HS-27A (cell line): ENCODE results near the gene COL21A1.
A peak's percentile ranks its signal among the peaks of the same experiment; 100 is the strongest.
"Not testable (repeated sequence)": the region's sequence is repeated elsewhere in the genome, so short reads cannot be mapped to it uniquely, and the experiment has no call there.

Source experiments
- DNase-seq: peaks from one replicate; pipeline ENCODE4 v3.0.0-alpha.2; 2012; ENCODE audit warnings: low read depth, missing footprints

COL21A1 gene

DNA sequence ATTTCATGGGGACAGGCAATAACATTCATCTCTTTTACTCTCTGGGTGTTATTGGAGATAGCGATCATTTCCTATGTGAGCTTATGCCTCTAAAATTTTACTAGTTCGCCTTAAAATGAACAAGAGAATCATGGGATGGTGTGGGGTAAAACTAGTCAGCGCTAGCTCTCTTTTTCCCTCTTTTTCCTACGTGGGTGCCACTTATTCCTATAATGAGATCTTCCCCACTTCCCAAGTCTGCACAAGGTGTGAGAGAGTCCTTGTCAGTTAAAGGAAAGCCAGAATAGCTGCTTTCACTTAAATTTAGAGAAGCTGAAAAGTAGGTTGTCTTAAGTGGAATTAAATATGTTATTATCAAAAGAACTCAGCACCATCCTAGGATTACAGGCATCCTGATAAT is 198.8 kb downstream of the COL21A1 start:
- no peak for DNase-seq

DNA sequence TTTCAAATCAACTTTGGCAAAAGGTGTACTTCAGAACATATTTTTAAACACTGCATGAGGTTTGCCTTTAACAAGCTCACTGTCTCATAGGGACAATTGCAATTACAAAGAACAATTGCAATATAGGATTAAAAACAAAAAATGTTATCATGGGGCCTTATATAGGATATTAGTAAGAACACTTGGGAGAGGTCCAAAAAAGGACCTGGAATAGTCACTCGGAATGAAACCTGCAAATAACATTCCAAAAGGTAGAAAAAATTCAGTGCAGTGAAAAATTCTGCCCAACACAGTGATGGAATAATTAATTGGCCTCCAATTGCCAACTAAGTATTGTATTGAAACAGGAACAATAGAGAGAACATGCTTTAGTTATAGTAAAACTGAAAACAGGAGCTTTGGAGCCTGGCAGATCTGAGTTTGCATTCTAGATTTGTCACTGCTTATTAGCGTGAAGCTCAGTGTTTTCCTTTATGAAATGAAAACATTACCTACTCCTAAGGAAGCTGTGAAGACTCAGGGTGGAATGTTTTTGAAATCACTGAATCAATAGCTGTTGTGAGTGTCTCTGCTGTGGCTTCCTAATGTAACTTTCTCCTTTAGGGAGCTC is 199.3 kb downstream of the COL21A1 start:
- DNase-seq, result no peak

DNA sequence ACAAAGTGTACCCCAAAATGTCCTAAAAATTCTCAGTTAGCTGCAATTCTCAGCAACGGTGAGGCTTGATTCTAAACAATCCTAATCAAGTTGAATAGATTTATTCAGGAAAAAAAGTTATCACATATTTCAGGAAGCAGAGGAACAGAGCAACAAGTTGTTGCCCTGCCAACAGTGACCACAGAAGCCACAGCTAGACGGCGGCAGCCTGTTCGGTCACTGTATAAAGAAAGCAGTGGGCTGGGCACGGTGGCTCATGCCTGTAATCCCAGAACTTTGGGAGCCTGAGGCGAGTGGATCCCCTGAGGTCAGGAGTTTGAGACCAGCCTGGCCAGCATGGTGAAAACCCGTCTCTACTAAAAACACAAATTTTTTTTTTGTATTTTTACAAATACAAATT is 200.8 kb downstream of the COL21A1 start:
- peak; percentile 1 for DNase-seq

DNA sequence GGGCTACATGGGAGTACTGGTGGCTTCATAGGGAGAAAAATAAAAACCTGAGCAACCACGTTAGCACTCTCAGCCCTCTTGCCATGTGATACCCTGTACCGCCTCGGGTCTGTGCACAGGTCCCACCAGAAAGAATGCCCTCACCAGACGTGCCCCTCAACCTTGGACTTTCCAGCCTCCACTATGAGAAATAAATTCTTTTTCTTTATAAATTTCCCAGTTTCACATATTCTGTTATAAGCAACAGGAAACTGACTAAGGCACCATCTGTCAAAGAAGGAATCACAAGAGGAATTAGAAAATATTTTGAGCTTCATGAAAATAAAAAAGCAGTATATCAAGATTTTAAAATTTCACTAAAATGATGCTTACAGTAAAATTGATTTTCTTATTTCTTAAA is 203.6 kb downstream of the COL21A1 start:
- no peak for DNase-seq

GRCh38 chr6:56043076-56043475 is 204.3 kb downstream of the COL21A1 start:
- no peak for DNase-seq

DNA sequence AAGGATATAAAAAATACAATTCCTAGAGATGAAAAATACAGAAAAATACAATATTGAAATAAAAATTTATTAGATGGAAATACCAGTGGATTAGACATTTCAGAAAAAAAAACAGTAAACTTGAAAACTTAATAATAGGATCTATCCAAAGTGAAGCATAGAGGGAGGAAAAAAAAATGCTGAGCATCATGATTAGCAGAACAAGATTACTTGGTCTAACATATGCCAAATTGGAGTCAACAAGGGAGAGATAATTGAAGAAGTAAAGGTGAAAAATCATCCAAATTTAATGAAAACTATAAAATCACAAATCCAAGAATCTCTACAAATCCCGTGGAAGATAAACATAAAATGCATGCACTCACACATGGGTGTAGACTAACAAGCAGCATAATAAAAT is 205.8 kb downstream of the COL21A1 start:
- DNase-seq, result no peak

DNA sequence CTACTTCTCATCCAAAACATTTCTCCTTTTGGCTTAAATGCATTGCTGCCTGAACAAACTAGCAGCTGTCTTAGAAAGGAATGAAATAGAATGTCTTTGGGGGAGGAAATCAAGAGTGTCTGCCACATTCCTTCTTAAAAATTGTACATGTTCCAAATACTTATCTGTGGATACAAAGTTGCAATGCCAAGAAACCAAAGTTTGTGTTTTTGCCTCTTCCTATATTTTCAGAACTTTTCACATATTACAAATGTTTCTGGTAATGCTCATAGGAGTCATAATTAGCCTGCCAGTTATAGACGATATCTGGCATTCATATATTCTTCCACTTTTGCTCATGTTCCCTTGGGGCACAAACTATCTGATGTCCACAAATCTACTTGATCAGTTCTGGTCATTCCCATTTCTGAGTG is 206.5 kb downstream of the COL21A1 start:
- no peak for DNase-seq

DNA sequence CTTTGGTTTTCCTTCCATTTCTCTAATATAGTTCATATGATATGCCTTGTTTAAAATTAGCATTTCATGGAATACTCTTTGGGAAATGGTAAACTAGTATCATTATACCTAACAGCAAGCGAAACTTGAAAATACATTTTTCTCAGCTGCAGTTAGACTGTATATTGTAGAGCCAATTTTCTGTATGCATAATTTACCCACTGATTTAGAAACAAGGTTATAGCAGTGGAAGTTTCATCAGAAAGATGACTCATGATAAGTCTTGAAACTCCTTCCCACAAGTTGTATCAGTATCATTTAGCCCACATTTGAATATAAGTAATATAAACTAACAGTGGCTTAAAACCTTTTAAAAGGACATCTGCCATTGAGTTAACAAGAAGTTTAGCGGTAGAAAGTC is 207.2 kb downstream of the COL21A1 start:
- DNase-seq, result no peak

- DNase-seq, result no peak
Observed at GRCh38 chr6:56038764-56039163, 208.6 kb downstream of the COL21A1 start.

GRCh38 chr6:56037601-56038000 is 209.8 kb downstream of the COL21A1 start:
- no peak for DNase-seq

GRCh38 chr6:56036916-56037600 is 210.3 kb downstream of the COL21A1 start:
- no peak for DNase-seq

DNA sequence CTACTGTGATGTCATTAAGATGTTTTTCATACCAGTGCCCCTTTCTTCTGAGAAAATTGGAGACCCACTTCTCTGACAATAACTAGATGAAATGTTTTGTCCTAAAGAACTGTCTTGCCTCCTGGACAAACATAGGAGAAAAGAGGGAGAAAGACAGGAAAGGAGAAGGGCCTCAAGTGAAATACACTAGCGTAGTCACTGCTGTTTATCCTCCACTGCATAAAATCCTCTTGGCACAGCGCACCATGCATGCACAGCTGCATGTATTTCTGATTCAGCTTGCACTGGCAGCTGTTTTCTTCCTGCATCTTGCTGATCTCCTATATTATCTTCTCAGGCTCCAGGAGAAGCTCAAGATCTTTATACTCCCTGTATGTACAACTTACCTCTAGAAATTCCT is 214.0 kb downstream of the COL21A1 start:
- no peak for DNase-seq

- no peak for DNase-seq
Observed at GRCh38 chr6:56032715-56033260, 214.6 kb downstream of the COL21A1 start.

GRCh38 chr6:56027865-56028264 is 219.5 kb downstream of the COL21A1 start:
- no peak for DNase-seq

GRCh38 chr6:56026455-56027180 is 220.8 kb downstream of the COL21A1 start:
- no peak for DNase-seq

- no peak for DNase-seq
Observed at GRCh38 chr6:56025795-56026194, 221.6 kb downstream of the COL21A1 start.

DNA sequence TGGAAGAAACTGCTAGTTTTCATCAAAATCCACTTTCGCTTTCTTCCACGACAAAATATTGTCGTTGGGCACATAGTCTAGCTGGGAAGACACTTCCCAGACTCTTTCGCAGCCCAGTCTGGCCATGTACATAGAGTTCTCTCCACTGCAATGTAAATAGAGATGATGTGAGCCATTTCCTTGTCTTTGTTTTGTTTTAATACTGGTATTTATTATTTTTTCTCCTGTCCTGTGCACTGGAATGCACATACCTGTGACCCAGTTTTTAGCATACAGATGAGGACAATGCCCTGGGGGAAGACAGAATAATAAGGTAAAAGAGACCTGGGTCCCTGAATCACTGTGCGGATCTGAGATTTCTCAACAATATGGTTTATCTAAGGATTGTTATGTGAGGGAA is 222.4 kb downstream of the COL21A1 start:
- no peak for DNase-seq

DNA sequence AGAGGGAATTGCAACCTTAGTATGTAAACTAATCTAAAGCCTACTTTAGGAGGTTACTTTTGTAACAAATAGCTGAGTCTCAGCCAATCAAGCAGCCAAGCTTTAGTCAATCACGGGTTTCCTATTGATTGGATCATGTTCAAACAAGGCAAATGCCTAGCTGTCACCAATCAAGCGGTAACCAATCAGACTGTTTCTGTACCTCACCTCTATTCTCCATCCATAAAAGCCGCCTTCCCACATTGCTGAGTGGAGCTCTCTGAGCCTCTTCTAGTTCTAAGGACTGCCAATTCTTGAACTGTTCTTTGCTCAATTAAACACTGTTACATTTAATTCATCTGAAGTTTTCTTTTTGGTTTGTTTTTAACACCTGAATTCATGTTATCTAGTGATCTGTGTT is 223.6 kb downstream of the COL21A1 start:
- DNase-seq, result no peak

DNA sequence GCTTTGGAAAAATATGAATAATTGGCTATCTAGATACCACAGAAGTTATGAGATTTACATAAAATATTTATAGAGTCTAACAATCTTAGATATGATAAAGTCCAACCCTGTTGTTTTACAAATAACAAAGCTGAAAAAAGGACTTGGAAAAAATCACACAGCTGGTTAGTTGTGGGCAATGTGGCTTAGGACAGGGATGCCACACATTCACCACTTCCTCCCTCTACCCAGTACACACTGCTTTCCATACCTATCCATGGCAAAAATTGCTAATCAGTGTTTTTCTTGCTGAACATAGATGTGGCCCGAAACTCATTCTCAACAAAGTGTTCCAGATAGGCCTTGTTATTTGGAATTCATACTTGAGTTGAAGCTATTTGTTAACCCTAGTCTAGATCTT is 224.7 kb downstream of the COL21A1 start:
- DNase-seq, result no peak

GRCh38 chr6:56021943-56022342 is 225.4 kb downstream of the COL21A1 start:
- no peak for DNase-seq

- no peak for DNase-seq
Observed at GRCh38 chr6:56019973-56020372, 227.4 kb downstream of the COL21A1 start.

GRCh38 chr6:56017198-56017597 is 230.2 kb downstream of the COL21A1 start:
- DNase-seq, result no peak

GRCh38 chr6:56014039-56014438 is 233.3 kb downstream of the COL21A1 start:
- not testable (repeated sequence) for DNase-seq
